Activated CD8-positive, alpha-beta memory T cell treated with anti-CD3 and anti-CD28 coated beads for 48 hours (primary cell): ENCODE results near the gene SCN5A.

Experiments
- DNase-seq, 3 experiments: peaks; one replicate each; pipeline ENCODE4 v3.0.0-alpha.2; 2020; ENCODE audit warnings: low read depth in 2 of 3, low spot score in 2 of 3

Gene SCN5A

DNA sequence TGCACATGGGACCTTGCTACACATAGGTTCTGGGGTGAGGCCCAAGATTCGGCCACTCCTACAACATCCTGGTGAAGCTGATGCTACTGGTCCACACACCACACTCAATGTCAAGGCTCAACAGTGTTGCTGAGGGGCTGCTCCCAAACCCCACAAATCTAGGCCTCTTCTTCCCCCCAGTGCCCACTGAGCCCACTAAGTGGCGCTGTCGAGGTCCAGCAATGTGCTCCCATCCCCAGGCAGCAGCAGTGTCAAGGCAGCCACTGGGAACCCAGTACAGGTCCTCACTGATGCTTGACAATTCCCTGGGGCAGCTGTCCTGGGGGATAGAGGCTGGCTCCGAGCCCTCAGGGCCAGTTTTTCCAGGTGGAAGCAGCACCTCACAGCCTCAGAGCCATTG is 21.5 kb downstream of the SCN5A start:
- no peak for DNase-seq

DNA sequence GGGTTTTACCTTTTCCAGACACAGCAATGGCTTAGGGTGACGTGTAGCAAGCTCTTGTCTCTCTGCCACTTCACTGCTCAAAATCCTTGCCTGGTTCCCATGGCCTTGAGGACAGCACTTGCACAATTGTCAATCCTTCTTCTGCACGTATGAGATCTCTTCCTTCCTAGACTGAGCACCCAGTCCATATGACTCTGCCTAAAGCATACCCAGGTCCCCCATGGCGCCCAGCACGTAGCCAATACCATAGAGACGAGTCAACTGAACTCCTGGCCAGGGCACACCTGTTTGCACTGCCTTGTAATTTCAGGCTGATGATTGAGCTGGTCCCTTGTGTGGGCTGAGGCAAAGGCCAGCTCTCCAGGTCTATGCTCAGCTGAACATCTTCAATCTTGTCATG is 23.3 kb downstream of the SCN5A start:
- DNase-seq = no peak

DNA sequence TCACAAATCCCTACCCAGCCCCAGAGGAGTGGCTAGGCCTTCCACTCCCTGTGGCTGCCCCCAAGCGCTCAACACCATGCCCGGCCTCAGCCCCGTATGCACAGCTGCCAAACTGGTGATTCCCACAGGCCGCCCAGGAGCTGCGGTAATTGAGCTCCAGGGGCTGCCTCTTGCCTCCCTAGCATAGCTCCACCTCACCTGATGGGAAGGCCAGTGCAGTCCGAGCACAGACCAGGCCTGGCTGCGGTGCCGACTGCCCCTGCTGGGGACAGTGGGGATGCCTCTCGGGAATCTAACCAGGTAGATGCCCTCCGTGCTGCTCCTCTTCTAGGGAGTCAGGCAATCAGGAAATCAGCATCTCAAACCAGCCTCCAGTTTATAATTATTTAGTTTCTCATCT is 25.9 kb downstream of the SCN5A start:
- DNase-seq = no peak

DNA sequence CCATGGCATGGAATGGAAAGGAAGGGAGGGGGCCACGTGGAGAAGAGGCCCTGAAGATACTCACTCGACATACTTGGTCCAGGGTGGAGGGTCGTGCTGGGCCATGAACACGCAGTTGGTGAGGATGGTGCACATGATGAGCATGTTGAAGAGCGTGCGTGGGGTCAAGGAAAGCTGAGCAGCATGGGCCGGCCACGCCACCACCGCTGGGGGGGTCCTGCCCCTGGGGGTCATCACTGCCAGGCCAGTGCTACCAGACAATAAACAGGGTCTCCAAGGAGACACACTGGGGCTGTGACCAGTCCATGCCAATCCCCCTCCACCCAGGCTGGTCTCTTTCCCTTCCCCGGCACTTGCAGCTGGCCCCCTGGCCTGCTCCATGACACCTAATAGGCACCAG is 27.2 kb downstream of the SCN5A start:
- no peak for DNase-seq

DNA sequence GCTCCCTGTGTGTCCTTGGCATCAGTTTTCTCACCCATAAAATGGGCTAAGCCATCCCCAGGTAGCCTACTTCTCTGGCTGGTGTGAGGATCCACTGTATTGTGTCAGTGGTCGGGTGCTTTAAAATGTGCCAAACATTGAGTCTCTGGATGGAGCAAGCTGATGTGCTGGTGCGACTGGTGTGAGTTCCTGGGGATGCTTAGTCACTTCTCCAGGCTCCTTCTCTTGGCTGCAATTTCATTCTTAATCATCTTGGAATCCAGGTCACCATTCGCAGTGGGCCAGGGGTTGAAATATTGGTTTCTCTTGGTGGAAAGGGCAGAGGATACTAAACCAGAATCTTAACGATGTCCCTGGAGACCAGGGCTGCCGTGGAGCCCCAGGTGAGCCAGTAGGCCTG is 29.3 kb downstream of the SCN5A start:
- no peak for DNase-seq

DNA sequence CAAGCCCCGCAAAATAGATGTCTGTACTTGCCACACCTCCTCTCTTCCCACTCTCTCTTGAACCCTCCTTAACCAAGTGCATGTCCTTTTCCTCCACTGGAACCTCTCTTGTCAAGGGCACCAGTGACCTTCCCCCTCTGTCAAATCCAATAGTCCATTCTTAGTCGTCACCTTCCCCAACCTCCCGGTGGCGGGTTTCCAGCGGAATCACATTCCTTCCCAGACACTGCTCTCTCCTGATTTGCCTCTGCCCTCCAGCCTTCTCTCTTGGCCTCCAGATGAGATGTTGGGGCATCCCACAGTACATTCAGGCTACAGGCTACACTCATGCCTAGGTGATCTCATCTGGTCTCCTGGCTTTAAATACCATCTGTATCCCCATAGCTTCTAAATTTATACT is 31.1 kb downstream of the SCN5A start:
- DNase-seq = no peak

DNA sequence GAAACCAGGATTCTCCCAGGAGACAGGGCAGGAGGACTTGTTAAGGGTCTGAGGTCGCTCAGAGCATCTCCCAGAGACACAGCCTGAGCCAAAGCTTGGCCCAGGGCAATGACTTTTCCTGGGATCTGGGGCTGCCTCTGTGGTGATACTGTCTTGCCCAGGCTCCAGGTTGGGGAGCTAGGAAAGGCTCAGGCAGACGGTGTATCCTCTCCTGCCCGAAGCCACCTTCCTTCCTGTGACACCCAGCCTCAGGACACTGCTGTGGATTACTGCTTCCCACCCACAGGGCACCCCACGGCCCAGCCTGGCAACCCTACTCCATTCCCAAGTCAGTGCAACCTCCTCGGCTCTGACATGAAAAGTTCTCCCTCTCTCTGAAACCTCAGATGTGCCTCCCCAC is 31.9 kb downstream of the SCN5A start:
- DNase-seq = no peak

DNA sequence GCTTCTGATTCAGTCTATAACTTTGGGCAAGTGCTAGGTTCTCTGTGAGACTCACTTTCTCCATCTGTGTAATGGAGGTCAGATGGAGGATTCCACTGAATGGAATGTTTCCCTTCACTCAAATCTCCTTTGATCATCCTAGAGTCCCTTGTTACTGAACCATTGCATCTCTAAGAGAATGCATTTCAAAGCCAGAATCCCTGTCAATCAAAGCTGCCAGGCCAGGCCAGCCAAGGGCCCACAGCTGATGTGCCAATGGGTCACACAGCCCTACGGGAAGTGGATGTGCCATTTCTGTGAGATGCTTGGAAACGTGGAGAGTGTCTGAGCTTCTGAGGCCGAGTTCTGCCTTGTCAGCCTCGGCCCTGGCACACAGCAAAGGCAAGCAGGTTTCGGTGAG is 32.4 kb downstream of the SCN5A start:
- DNase-seq = no peak

DNA sequence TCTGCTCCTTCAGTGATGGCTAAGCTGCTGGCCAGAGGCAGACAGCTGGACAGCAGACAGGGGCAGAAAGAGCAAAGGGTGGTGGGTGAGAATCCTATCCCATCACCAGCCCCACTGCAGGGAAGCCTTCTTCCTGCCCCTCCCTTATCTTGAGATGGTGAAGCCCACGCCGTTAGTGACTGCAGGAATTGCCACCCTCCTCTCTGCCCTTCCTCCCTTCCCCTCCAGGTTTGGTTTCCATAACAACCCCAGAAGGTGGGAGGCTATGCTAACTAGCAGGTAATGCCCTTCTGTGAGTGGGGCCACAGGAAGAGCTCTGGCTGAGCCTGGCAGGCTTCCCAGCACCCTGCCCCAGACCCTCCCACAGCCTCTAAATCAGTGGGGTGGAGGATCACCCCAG is 32.8 kb downstream of the SCN5A start:
- no peak for DNase-seq

DNA sequence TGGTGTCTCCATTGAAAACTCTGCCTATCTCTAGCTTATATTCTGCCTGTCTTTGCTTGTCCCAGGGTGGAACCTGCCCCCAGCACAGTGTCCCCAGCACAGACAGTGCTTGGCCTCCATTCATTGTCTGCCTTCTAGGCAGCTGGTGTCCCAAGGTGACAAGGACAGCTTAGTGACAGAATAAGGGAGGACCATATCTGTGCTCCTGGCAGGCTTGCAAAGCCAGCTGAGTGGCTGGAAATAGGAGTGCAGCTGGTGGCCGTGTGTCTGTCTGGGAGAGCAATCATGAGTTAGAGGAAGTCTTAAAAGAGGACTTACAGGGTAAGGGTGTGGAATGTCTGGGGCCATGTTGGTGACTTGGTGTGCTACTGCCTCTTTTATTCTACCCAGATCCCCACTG is 33.4 kb downstream of the SCN5A start:
- no peak for DNase-seq

DNA sequence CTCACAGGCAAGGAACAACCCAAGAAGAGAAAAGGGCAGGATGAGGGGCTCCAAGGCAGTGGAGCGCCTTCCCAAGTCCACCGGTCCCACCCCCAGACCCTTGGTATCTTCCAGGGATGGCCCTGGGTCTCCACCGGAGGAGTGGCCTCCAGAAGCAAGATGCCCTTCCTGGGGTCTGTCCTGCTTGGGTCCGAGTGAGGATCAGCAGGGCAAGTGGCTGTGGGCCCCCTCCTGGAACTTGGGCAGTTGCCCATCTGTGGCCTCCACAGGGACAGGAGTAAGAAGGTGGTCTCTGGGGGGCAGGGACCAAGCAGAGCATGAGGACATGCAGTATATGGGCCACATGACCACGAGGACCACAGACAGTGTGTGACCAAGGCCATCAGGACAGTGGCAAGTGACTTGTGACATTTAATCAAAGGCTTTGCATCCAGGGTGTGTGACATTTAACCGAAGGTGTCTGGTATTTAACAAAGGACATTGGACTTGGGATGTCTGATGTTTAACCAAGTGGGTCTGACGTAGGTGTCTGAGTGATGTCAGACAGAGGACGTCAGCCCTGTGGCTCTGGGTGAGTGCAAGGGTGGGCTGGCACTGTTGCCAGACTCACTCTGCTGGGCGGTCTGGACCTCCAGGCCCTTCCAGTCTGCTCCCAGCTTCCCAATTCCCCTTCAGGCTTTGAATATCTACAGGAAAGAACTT is 34.7 kb downstream of the SCN5A start:
- no peak for DNase-seq

DNA sequence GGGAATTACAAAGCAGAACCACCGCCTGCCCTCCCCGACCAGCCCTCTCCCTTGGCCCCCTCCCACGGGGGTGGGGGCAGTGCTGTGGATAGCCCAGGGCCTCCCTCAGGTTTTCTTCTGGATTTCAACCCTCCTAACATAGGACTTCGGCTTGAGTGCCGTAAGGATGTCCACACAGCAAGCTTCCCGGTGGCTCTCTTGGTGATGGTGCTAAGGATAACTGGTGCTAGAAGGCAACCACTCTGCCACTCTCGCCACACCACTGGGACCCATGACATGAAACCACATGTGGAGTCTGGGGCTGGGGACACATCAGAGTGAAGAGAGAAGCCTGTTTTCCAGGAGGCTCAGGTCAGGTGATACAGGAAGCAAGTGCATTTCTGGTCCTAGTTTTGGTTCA is 35.4 kb downstream of the SCN5A start:
- DNase-seq = no peak

DNA sequence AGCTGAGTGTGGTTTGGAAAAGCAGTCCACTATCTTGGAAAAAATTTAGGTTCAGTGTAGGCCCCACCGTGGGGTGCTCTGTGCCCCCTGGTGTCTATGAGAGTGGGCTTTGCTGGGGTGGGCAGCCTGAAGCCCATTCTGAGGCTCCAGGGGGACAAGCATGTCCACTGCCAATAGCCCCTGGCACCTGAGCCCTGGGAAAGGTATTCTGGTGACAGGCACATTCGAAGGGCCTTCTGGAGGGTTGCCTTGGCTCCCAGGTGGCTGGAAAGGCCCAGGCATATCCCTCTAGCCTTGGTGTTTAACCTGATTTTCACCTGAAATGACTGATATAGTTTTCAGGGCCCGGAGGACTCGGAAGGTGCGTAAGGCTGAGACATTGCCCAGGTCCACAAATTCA is 36.1 kb downstream of the SCN5A start:
- DNase-seq = no peak

DNA sequence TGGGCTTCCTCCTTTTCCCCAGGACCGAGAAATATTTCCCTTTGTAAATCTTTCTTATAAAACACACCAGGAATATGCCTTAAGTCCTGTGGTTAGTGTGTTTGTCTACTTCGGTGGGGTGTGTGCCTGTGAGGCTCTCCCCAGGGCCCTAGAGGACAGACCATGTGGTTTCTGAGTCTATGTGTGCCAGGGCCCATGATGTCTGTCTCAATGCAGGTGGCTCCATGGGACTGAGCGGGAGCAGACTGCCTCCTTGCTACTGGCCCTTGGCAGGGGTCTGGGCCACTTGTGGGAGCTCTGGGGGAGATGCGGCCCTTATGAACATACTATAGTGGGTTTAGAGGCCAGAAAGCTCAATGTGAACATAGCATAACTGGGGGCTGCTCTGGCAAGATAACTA is 37.6 kb downstream of the SCN5A start:
- no peak for DNase-seq

DNA sequence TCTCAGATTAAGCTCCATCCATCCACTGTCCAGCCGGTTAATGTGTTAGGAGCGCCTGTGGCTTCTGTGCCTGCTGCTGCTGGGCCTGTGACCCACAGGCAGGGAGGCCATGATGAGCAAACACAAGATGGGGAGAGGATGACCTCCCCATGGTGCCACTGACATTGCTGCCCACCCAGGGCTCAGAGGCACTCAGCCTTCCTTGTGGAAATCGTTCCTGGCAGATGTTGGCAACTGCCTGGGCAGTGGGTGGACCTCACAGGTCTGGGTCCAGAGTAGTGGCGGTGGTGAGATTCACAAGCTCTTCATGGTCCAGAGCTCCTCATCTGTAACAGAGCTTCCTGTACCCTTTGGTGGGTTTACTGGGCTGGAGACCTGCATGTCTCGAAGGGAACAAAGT is 38.6 kb downstream of the SCN5A start:
- no peak for DNase-seq

DNA sequence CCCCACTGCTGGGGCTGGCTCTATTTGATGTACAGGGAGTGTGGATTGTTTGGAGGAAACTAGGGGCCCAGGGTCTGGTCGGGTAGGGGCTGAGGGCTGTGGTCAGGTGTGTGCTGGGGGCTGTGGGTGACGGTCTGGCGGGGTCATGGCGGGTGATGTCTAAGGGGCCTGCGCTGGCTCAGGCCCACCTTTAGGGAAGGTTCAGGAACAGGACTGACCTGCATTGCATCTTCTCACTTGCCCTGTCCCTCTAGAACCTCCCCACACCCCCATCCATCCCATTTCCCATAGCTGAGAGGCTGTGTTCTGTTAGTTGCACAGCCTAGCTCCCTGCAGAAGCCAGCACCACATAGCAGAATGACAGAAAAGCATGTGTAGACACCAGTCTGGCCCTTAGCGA is 39.1 kb downstream of the SCN5A start:
- no peak for DNase-seq

DNA sequence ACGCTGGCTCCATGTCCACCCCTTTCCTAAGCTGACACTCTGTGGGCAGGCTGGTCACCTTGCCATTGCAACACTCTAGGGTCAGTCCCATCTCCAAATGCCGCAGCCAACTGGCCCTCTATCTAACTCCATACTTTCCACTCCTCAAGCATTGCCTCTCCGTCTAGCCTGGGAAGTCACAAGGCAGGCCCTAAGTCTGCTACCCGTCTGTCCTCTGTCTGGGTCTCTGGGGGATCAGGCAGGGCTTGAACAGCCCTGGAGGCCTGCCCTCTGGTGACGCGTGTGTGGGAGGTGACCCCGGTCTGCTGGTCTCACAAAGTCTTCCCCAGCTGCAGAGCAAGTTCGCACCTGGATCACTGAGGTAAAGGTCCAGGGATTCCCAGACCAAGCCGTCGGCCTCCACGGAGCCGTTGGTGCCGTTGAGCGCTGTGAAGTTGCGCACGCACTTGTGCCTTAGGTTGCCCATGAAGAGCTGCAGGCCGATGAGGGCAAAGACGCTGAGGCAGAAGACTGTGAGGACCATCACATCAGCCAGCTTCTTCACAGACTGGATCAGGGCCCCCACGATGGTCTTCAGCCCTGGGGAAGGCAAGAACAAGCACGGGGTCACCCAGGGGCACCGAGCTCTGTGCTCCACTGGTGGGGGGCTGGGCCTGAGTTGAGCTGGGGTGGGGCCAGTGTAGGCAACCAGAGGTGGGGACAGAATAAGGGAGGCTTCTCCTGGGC is 39.9 kb downstream of the SCN5A start:
- DNase-seq = no peak

DNA sequence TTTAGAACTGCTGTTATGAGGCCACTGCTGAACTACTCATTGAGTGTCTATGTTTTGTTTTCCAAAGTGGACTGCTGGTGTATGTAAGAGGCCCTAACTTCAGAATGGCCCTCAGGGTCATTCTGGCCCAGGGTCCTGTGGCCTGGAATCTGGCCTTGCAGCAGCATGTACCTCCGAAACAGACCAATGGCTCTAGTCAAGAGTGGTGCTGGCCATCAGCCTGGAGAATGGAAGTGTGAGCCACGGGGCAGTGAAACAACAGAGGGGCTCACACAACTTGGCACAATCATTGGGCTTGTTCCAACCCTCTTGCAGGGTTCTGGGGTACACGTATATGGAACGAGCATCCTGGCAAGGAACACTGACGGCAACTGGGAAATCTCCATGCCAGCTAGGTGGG is 40.5 kb downstream of the SCN5A start:
- DNase-seq = no peak

DNA sequence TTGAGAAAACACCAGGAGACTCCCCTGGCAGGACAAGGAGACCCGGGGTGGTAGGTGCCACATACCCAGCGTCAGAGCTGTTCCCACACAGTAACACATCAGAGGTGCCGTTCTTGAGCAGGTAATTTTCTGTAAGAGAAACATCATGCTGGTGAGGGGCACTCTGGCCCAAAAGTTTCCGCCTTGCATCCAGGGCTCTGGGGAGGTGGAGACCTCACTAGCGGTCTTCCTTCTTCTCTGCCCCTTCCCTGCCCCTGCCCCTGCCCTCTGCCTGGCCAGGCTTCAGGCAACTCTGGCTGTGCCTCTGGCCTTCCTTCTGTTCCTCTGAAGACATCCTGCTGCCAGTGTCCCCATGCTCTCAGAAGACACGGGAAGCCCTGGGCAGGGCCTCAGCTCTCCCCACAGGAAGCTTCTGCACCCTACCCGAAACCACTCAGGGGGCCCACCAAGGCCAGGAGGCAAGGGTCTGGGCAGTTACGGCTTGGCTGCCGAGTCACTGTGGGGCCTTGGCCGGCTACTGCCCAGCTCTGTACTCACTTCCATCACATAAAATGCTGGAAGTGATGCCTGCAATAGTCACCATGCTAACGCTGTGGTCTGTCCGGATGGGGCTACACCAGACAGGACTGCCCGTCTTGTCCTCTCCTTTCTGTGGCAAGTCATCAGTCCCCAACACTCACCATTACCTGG is 41.3 kb downstream of the SCN5A start:
- DNase-seq = no peak

DNA sequence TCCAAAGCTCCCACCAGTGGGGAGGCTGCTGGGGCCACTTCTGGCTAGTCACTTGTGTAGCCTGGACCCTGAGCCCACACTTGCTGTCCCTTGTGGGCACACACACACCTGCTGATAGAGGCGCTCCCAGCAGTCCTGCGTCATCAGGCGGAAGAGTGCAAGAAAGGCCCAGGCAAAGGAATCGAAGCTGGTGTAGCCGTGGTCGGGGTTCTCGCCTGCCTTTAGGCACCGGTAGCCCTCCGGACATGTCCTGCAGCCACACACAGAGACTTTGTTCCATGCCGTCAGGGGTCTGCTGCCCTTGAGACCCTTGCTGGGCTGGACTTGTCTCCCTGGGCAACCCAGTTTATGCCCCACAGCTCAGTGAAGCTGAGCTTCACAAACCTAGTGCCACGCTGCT is 42.9 kb downstream of the SCN5A start:
- no peak for DNase-seq

DNA sequence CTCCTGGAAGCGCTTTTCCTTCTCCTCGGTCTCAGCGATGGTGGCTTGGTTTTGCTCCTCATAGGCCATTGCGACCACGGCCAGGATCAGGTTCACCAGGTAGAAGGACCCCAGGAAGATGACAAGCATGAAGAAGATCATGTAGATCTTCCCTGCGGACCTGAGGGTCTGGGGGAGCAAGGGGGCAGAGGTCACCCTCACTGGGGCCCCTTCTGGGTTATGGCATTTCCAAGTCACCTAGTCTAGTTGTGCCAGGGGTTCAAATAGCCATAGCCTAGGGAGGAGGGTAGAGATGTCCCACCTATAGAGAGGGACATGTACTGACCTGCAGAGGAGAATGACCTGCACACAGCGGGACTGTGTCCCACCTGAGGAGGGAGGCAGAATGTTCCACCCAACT is 43.5 kb downstream of the SCN5A start:
- no peak for DNase-seq

DNA sequence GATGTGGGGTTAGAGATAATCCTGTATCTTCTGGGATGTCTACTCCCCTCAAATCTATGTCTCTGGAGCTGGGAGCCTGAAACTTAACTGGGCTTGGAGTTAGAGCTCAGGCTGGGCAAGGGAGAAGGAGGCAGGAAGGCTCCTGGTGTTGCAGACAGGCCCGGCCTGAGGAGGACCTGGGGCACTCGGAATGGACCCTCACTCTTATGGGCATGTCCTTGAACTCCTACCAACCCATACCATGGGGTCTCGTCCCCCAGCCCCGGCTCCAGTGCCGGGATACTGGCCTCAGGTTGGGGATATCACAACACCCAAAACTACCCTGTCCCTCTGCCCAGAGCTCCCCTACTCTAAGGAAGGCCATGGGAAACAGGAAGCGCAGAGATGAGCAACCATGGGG is 45.2 kb downstream of the SCN5A start:
- DNase-seq = no peak

DNA sequence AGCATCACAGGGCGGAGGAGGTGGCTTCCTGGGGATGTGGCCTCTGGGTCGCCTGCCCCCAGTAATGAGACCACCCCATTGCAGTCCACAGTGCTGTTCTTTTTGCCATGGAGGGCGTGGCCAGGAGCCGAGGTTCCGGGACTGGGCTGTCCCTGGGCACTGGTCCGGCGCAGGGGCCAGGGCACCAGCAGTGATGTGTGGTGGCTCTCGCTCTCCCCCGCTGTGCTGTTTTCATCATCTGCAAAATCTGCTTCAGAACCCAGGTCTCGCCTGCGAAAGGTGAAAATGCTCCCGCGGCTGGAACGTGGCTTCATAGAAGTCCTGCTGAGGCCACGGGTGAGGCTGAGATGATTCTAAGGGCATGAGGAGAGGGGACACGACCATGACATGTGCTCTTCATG is 45.8 kb downstream of the SCN5A start:
- DNase-seq = no peak
